BE2C (cell line): ENCODE data around the gene ADIPOR2.

Experiments
- DNase-seq: peaks from one replicate; pipeline ENCODE4 v3.0.0-alpha.2; 2020
- H3K27me3 ChIP-seq: fragments of 250-450 bp; sonication (Bioruptor Pico); 2 replicates; pipeline ENCODE4 v1.5.1; 2020; ENCODE audit warnings: mild to moderate bottlenecking
- H3K36me3 ChIP-seq: fragments of 250-450 bp; sonication (Bioruptor Pico); 2 replicates; pipeline ENCODE4 v1.5.1; 2020; ENCODE audit warnings: mild to moderate bottlenecking
- H3K4me1 ChIP-seq: fragments of 250-450 bp; sonication (Bioruptor Pico); 2 replicates; pipeline ENCODE4 v1.5.1; 2020
- H3K4me3 ChIP-seq: 2 replicates; pipeline ENCODE4 v1.5.1; 2011; ENCODE audit warnings: low read depth, low read length
- H3K9me3 ChIP-seq: fragments of 250-450 bp; sonication (Bioruptor Pico); 2 replicates; pipeline ENCODE4 v1.5.1; 2020
- CTCF ChIP-seq: IDR thresholded peaks from 2 replicates; pipeline ENCODE4 v1.5.1; 2012; ENCODE audit warnings: mild to moderate bottlenecking, low read depth, low read length

ADIPOR2 gene

GRCh38 chr12:1797011-1797901 lies 106.4 kb downstream of the ADIPOR2 start:
- TF ChIP-seq CTCF: no peak
- Histone ChIP-seq H3K36me3 (no peaks in the 10 kb centered on the region), H3K27me3 (no peaks in the 10 kb centered on the region), H3K4me1 (peaks cover 7% of the 10 kb centered on the region), H3K9me3 (no peaks in the 10 kb centered on the region), H3K4me3 (no peak overlapping the region)
- no peak for DNase-seq

GRCh38 chr12:1797991-1798640 lies 107.2 kb downstream of the ADIPOR2 start:
- no peaks in the 10 kb centered on the region for H3K9me3 ChIP-seq
- H3K4me1 ChIP-seq: peaks cover 7% of the 10 kb centered on the region
- no peaks in the 10 kb centered on the region for H3K36me3 ChIP-seq
- H3K27me3 ChIP-seq: no peaks in the 10 kb centered on the region
- DNase-seq: no peak
- no peak overlapping the region for H3K4me3 ChIP-seq
- no peak for TF ChIP-seq CTCF

- no peaks in the 10 kb centered on the region for H3K27me3 ChIP-seq
These were observed 107.8 kb downstream of the ADIPOR2 start for GRCh38 chr12:1798641-1799020.

GRCh38 chr12:1799051-1799881 lies 108.4 kb downstream of the ADIPOR2 start:
- Histone ChIP-seq H3K36me3 (no peaks in the 10 kb centered on the region), H3K9me3 (no peaks in the 10 kb centered on the region), H3K4me3 (no peak overlapping the region), H3K4me1 (peaks cover 7% of the 10 kb centered on the region), H3K27me3 (no peaks in the 10 kb centered on the region)
- no peak for TF ChIP-seq CTCF
- DNase-seq: no peak

More at GRCh38 chr12:1798641-1799020, 107.8 kb downstream of the ADIPOR2 start:
- TF ChIP-seq CTCF: no peak
- Histone ChIP-seq H3K4me1 (peaks cover 7% of the 10 kb centered on the region), H3K4me3 (no peak overlapping the region), H3K9me3 (no peaks in the 10 kb centered on the region), H3K36me3 (no peaks in the 10 kb centered on the region)
- DNase-seq: no peak

GRCh38 chr12:1799882-1800400 lies 109.1 kb downstream of the ADIPOR2 start:
- H3K36me3 ChIP-seq: no peaks in the 10 kb centered on the region
- H3K4me3 ChIP-seq: no peak overlapping the region
- H3K9me3 ChIP-seq: no peaks in the 10 kb centered on the region
- no peak for TF ChIP-seq CTCF
- no peaks in the 10 kb centered on the region for H3K27me3 ChIP-seq
- no peak for DNase-seq
- peaks cover 7% of the 10 kb centered on the region for H3K4me1 ChIP-seq
